ENCODE measurements around the gene NUCKS1.
"Not testable (repeated sequence)": the region's sequence is repeated elsewhere in the genome, so short reads cannot be mapped to it uniquely, and the experiment has no call there.

The NUCKS1 gene

GRCh38 chr1:205726619-205727125 is 23.3 kb downstream of the NUCKS1 start:
- DNase-seq (ENCODE audit: extremely low spot score), result no peak
- POLR2A ChIA-PET, result no interaction called here
- CTCF ChIA-PET, result interaction anchor here (1.0 to 7.3 kb wide), 5 partner anchors 13 to 68 kb away, joined by 3 to 90 read pairs (median 3); no protein-coding TSS in a partner anchor
- TF ChIP-seq CTCF (IDR thresholded peaks at IDR 0.05; ENCODE audit: control extremely low read depth, extremely low read depth, low read depth, missing control alignments), result no peak

GRCh38 chr1:205725514-205725913 is 24.5 kb downstream of the NUCKS1 start:
- TF ChIP-seq CTCF (IDR thresholded peaks at IDR 0.05; ENCODE audit: control extremely low read depth, extremely low read depth, low read depth, missing control alignments), result no peak
- no peak for DNase-seq (ENCODE audit: extremely low spot score)
- POLR2A ChIA-PET, result no interaction called here
- CTCF ChIA-PET, result interaction anchor here (1.6 to 7.3 kb wide), 4 partner anchors 14 to 252 kb away, joined by 3 to 90 read pairs (median 12); no protein-coding TSS in a partner anchor

GRCh38 chr1:205720740-205721139 is 29.2 kb downstream of the NUCKS1 start:
- POLR2A ChIA-PET; DNase-seq (ENCODE audit: extremely low spot score): not testable (repeated sequence)
- CTCF ChIA-PET, result interaction anchor here (0.8 to 7.3 kb wide), 3 partner anchors 10 to 61 kb away, joined by 3 to 90 read pairs (median 3); no protein-coding TSS in a partner anchor

GRCh38 chr1:205719762-205720161 is 30.2 kb downstream of the NUCKS1 start:
- POLR2A ChIA-PET, result interaction anchor here (0.5 kb wide), 1 partner anchor 212 kb away, joined by 3 read pairs; no protein-coding TSS in a partner anchor
- DNase-seq (ENCODE audit: extremely low spot score), result no peak
- CTCF ChIA-PET, result interaction anchor here (1.1 to 7.3 kb wide), 2 partner anchors 9 to 61 kb away, joined by 3 to 90 read pairs; no protein-coding TSS in a partner anchor
- TF ChIP-seq CTCF (IDR thresholded peaks at IDR 0.05; ENCODE audit: control extremely low read depth, extremely low read depth, low read depth, missing control alignments), result no peak

GRCh38 chr1:205719015-205719414 is 31.0 kb downstream of the NUCKS1 start:
- no peak for DNase-seq (ENCODE audit: extremely low spot score)
- no peak for TF ChIP-seq CTCF (IDR thresholded peaks at IDR 0.05; ENCODE audit: control extremely low read depth, extremely low read depth, low read depth, missing control alignments)
- CTCF ChIA-PET, result interaction anchor here (1.0 kb wide), 2 partner anchors 60 to 195 kb away, joined by 3 to 4 read pairs; no protein-coding TSS in a partner anchor
- POLR2A ChIA-PET, result no interaction called here

GRCh38 chr1:205716371-205717132 is 33.4 kb downstream of the NUCKS1 start:
- CTCF ChIA-PET, result interaction anchor here (1.0 kb wide), 1 partner anchor 57 kb away, joined by 3 read pairs; no protein-coding TSS in a partner anchor
- DNase-seq (ENCODE audit: extremely low spot score), result no peak
- POLR2A ChIA-PET, result no interaction called here
- no peak for TF ChIP-seq CTCF (IDR thresholded peaks at IDR 0.05; ENCODE audit: control extremely low read depth, extremely low read depth, low read depth, missing control alignments)

- TF ChIP-seq CTCF (IDR thresholded peaks at IDR 0.05; ENCODE audit: control extremely low read depth, extremely low read depth, low read depth, missing control alignments), result no peak
- CTCF ChIA-PET, result interaction anchor here (0.9 to 10.1 kb wide), 3 partner anchors 22 to 124 kb away, joined by 3 to 372 read pairs (median 112); no protein-coding TSS in a partner anchor
- DNase-seq (ENCODE audit: extremely low spot score), result no peak
- POLR2A ChIA-PET, result no interaction called here
These were observed 34.4 kb downstream of the NUCKS1 start for GRCh38 chr1:205715628-205716027.

Measured in GM10248 (cell line).